GM12878 (cell line): Measurements from ENCODE around the gene SVBP.

ENCODE experiments used
- BCL3 ChIP-seq: IDR thresholded peaks from 2 replicates; pipeline ENCODE4 v1.6.1; 2011; ENCODE audit warnings: borderline replicate concordance, low read depth, mild to moderate bottlenecking, moderate library complexity, low read length; ENCODE audit not compliant: insufficient read depth, poor library complexity, severe bottlenecking
- CTCF ChIP-seq, 3 experiments: IDR thresholded peaks in 2 of 3; conservative IDR thresholded peaks in 1 of 3; 2 replicates each; pipeline ENCODE4 v1.5.1; 2011; ENCODE audit warnings: low read depth in 3 of 3, low read length in 3 of 3, mild to moderate bottlenecking in 3 of 3, control low read depth in 2 of 3, moderate library complexity in 2 of 3, inconsistent platforms in 1 of 3, mixed read lengths in 1 of 3; ENCODE audit not compliant: control insufficient read depth in 2 of 3, insufficient read depth in 1 of 3; ENCODE audit errors: extremely low read depth in 1 of 3
- EGR1 ChIP-seq, 2 experiments: IDR thresholded peaks; 1 replicate in 1 of 2; 2 replicates in 1 of 2; pipeline ENCODE4 v1.6.1; 2011 to 2012; ENCODE audit warnings: low read depth in 2 of 2, low read length in 2 of 2, borderline replicate concordance in 1 of 2, mild to moderate bottlenecking in 1 of 2, moderate library complexity in 1 of 2
- MAX ChIP-seq: IDR thresholded peaks from 2 replicates; pipeline ENCODE4 v1.6.1; 2012; ENCODE audit warnings: low read depth, low read length, improper control_type of control experiment
- PBX3 ChIP-seq: IDR thresholded peaks from 2 replicates; pipeline ENCODE4 v1.6.1; 2011; ENCODE audit warnings: mild to moderate bottlenecking, low read depth, low read length, moderate library complexity; ENCODE audit not compliant: insufficient replicate concordance
- POLR2A ChIP-seq: IDR thresholded peaks from 2 replicates; pipeline ENCODE4 v1.6.1; 2011; ENCODE audit warnings: low read depth, mild to moderate bottlenecking, low read length
- POLR2AphosphoS5 ChIP-seq: IDR thresholded peaks from 2 replicates; pipeline ENCODE4 v1.6.1; 2011; ENCODE audit warnings: mild to moderate bottlenecking, low read length, inconsistent platforms
- POU2F2 ChIP-seq: IDR thresholded peaks from 3 replicates; pipeline ENCODE4 v1.6.1; 2011; ENCODE audit warnings: low read depth, mild to moderate bottlenecking, low read length, borderline replicate concordance
- PRDM15 ChIP-seq: fragments of 450-650 bp; formaldehyde crosslinking; IDR thresholded peaks from 2 replicates; pipeline ENCODE4 v1.4.0; 2020; ENCODE audit warnings: mild to moderate bottlenecking, moderate library complexity
- RAD21 ChIP-seq: IDR thresholded peaks from 2 replicates; pipeline ENCODE4 v1.6.1; 2011; ENCODE audit warnings: mild to moderate bottlenecking, low read depth, low read length, moderate library complexity; ENCODE audit not compliant: insufficient read depth
- SMARCA5 ChIP-seq: fragments of 450-650 bp; IDR thresholded peaks from 2 replicates; pipeline ENCODE4 v1.6.1; 2017; ENCODE audit warnings: mild to moderate bottlenecking
- SMC3 ChIP-seq: IDR thresholded peaks from 2 replicates; pipeline ENCODE4 v1.6.1; 2011; ENCODE audit warnings: low read length, improper control_type of control experiment, borderline replicate concordance
- ZNF274 ChIP-seq: IDR thresholded peaks from one replicate; pipeline ENCODE4 v1.8.0; 2011; ENCODE audit not compliant: insufficient read length, insufficient read depth

- no peak for TF ChIP-seq POU2F2
- no peak for TF ChIP-seq POLR2AphosphoS5
- TF ChIP-seq SMC3 = no peak
- TF ChIP-seq RAD21 = no peak
- no peak for TF ChIP-seq CTCF (IDR thresholded peaks at IDR 0.05 in 2 of 3, conservative IDR thresholded peaks at IDR 0.05 in 1 of 3; ENCODE audit: control insufficient read depth in 2 of 3, extremely low read depth in 1 of 3, insufficient read depth in 1 of 3, low read depth in 3 of 3, low read length in 3 of 3)
- no peak for TF ChIP-seq PBX3
- no peak for TF ChIP-seq PRDM15 (CRISPR knock-in tag)
- no peak for TF ChIP-seq SMARCA5
- TF ChIP-seq MAX = no peak
- TF ChIP-seq BCL3 = no peak
- TF ChIP-seq POLR2A = no peak
- no peak for TF ChIP-seq ZNF274
- no peak for TF ChIP-seq EGR1 (IDR thresholded peaks at IDR 0.05; ENCODE audit: borderline replicate concordance in 1 of 2, low read depth in 2 of 2, low read length in 2 of 2)
These were observed 10.6 kb downstream of the SVBP start for GRCh38 chr1:42806593-42806992.
